ENCODE results near the gene JKAMP.

DNA sequence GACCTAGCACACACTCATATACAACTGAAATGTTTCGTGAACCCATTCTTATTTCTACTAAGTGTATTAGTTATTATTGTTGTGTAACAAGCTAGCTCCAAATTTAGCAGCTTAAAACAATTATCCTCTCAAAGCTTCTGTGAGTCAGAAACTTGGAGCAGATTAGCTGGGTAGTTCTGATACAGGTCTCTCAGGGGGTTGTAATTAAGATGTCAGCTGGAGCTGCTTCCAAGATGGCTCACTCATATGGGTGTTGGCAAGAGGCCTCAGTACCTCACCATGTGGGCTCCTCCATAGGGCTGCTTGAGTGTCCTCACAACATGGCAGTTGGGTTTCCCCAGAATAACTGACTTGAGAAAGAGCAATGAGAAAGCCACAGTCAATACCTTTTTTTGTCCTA is 28.9 kb upstream of the JKAMP start:
- no peak for TF ChIP-seq SAP30 (IDR thresholded peaks at IDR 0.05; ENCODE audit: insufficient read depth, insufficient replicate concordance, low read length)
- no peak for TF ChIP-seq POLR2A (IDR thresholded peaks at IDR 0.05; ENCODE audit: control extremely low read depth in 1 of 2, low read depth in 2 of 2, low read length in 2 of 2)
- TF ChIP-seq, protein P1, sequence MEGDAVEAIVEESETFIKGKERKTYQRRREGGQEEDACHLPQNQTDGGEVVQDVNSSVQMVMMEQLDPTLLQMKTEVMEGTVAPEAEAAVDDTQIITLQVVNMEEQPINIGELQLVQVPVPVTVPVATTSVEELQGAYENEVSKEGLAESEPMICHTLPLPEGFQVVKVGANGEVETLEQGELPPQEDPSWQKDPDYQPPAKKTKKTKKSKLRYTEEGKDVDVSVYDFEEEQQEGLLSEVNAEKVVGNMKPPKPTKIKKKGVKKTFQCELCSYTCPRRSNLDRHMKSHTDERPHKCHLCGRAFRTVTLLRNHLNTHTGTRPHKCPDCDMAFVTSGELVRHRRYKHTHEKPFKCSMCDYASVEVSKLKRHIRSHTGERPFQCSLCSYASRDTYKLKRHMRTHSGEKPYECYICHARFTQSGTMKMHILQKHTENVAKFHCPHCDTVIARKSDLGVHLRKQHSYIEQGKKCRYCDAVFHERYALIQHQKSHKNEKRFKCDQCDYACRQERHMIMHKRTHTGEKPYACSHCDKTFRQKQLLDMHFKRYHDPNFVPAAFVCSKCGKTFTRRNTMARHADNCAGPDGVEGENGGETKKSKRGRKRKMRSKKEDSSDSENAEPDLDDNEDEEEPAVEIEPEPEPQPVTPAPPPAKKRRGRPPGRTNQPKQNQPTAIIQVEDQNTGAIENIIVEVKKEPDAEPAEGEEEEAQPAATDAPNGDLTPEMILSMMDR (IDR thresholded peaks at IDR 0.05; ENCODE audit: control extremely low read depth in 1 of 3, insufficient read depth in 1 of 3, low read depth in 1 of 3, low read length in 3 of 3), result no peak
- TF ChIP-seq EZH2 (IDR thresholded peaks at IDR 0.05; ENCODE audit: low read depth, low read length, severe bottlenecking), result no peak

All from H1 (cell line).